ENCODE data around the gene GTSE1.
"Not testable (repeated sequence)": the region's sequence is repeated elsewhere in the genome, so short reads cannot be mapped to it uniquely, and the experiment has no call there.

The GTSE1 gene

DNA sequence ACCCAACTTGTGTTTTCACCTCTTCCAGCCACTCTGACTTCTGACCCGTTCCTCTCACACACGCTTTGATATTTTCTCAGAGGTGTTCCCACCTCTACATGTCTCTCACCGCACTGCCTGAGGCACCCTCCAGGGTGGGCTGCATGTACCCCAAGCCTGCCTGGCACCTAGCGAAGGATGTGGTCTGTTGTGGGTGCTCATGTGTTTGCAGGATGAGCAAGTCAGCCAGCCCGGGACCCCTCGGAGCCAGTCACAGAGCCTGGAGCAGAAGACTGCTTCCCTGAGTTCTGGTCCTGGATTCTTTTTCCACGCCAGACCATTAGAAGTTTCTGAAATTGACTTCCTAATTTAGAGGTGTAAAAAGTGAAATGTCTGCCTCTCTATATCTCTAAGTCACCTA lies 3.8 kb downstream of the GTSE1 start:
- no peak overlapping the region for H3K27ac ChIP-seq
- no peak for TF ChIP-seq ZFX (IDR thresholded peaks at IDR 0.05; ENCODE audit: borderline replicate concordance)
- TF ChIP-seq, protein P1, sequence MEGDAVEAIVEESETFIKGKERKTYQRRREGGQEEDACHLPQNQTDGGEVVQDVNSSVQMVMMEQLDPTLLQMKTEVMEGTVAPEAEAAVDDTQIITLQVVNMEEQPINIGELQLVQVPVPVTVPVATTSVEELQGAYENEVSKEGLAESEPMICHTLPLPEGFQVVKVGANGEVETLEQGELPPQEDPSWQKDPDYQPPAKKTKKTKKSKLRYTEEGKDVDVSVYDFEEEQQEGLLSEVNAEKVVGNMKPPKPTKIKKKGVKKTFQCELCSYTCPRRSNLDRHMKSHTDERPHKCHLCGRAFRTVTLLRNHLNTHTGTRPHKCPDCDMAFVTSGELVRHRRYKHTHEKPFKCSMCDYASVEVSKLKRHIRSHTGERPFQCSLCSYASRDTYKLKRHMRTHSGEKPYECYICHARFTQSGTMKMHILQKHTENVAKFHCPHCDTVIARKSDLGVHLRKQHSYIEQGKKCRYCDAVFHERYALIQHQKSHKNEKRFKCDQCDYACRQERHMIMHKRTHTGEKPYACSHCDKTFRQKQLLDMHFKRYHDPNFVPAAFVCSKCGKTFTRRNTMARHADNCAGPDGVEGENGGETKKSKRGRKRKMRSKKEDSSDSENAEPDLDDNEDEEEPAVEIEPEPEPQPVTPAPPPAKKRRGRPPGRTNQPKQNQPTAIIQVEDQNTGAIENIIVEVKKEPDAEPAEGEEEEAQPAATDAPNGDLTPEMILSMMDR (IDR thresholded peaks at IDR 0.05): no peak

DNA sequence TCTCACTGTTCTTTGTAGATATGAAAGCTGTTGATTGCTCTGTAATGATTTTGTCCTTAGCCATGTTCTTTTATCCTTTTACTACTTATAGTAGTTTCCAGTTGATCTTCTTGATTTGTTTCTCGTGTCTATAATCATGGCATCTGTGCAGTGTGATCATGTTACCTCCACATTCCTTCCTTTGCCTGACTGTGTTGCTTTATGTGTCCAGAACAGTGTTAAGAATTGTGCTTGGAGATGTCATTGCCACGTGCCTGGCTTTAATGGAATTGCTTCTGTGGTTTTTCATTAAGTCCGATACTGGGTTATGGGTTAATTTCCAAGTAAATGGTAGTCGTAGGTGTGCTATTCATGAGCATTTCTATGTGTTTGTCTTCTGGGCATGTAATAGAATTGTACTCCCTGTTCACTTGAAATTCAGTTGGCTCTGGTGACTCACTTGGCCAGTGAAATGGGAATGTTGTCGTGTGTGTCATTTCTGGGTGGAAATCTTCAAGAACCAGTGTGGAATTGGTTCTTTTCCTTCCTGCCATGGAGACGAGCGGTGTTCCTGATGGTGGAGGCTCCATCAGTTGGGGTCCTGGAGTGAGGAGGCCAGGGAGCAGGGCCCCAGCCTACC lies 6.8 kb downstream of the GTSE1 start:
- H3K27ac ChIP-seq: no peak overlapping the region
- TF ChIP-seq, protein P1 (IDR thresholded peaks at IDR 0.05): no peak
- no peak for TF ChIP-seq ZFX (IDR thresholded peaks at IDR 0.05; ENCODE audit: borderline replicate concordance)

DNA sequence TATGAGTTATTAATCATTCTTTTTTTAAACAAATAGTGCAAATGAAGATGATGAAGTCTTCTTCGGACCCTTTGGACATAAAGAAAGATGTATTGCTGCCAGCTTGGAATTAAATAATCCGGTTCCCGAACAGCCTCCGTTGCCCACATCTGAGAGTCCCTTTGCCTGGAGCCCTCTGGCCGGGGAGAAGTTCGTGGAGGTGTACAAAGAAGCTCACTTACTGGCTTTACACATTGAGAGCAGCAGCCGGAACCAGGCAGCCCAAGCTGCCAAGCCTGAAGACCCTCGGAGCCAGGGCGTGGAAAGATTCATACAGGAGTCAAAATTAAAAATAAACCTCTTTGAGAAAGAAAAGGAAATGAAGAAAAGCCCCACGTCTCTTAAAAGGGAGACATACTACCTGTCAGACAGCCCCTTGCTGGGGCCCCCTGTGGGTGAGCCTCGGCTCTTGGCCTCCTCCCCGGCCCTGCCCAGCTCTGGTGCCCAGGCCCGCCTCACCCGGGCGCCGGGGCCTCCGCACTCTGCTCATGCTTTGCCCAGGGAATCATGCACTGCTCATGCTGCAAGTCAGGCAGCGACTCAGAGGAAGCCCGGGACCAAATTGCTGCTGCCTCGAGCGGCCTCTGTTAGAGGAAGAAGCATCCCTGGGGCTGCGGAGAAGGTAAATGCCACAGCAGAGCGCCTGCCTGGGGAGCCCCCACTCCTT lies 11.8 kb downstream of the GTSE1 start:
- H3K27ac ChIP-seq: no peak overlapping the region
- no peak for TF ChIP-seq ZFX (IDR thresholded peaks at IDR 0.05; ENCODE audit: borderline replicate concordance)
- TF ChIP-seq, protein P1 (IDR thresholded peaks at IDR 0.05): no peak

DNA sequence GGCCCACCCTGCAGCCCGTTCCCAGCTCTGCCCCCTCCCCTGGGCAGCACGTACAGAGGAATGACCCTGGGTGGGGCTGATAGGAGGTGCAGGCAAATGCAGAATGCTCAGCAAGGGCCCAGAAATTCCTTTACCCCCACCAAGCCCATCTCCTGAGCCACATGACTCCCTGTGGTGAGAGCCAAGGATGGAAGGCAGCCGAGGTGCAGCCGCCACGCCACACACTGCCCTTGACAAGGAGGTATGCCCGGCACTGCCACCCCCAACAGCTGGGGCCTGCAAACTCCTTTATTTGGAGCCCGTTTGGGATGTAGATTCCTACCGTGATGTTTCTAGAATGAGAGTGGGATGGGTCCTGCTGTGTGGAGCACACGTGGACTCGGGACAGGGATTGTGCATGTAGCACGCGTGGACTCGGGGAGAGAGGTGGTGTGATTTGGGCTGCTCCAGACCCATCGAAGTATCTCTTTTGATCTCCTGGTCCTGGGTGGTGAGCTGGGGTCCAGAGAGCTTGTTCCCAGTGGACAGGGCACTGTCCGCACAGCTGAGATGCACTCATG lies 12.9 kb downstream of the GTSE1 start:
- no peak for TF ChIP-seq ZFX (IDR thresholded peaks at IDR 0.05; ENCODE audit: borderline replicate concordance)
- TF ChIP-seq, protein P1 (IDR thresholded peaks at IDR 0.05): no peak
- no peak overlapping the region for H3K27ac ChIP-seq

DNA sequence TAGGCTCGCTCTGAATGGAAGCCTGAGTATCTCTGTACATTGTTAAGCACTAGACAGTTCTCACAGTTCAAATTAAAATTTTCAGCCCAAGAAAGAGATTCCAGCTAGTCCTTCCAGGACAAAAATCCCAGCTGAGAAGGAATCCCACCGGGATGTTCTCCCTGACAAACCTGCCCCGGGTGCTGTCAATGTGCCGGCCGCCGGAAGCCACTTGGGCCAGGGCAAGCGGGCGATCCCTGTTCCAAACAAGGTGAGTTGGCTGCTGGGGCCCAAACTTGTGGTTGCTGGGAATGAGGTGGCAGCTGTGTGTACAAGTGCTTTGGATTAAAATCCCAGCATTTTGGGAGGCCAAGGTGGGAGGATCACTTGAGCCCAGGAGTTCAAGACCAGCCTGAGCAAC lies 15.4 kb downstream of the GTSE1 start:
- H3K27ac ChIP-seq: no peak overlapping the region
- TF ChIP-seq, protein P1 (IDR thresholded peaks at IDR 0.05): no peak
- TF ChIP-seq ZFX (IDR thresholded peaks at IDR 0.05; ENCODE audit: borderline replicate concordance): no peak

DNA sequence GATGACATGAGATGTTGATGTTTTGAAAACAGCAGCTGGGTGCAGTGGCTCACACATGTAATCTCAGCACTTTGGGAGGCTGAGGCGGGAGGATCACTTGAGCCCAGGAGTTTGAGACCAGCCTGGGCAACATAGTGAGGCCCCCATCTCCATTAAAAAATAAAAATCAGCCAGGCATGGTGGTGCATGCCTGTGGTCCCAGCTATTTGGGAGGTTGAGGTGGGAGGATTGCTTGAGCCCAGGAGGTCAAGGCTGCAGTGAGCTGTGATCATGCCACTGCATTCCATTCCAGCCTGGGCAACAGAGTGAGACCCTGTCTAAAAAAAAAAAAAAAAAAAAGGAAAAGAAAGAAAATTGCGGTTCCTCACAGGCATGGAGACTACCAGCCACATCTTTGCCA lies 16.2 kb downstream of the GTSE1 start:
- H3K27ac ChIP-seq: not testable (repeated sequence)

DNA sequence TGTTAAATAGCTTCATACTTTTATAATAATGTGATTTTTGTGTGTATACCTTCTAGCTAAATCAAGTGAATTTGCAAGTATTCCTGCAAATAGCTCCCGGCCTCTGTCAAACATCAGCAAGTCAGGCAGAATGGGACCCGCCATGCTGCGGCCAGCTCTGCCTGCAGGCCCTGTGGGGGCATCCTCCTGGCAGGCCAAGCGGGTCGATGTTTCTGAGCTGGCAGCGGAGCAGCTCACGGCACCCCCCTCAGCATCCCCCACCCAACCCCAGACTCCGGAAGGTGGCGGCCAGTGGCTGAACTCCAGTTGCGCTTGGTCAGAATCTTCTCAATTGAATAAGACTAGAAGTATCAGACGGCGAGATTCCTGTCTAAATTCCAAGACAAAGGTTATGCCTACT lies 19.3 kb downstream of the GTSE1 start:
- no peak for TF ChIP-seq ZFX (IDR thresholded peaks at IDR 0.05; ENCODE audit: borderline replicate concordance)
- TF ChIP-seq, protein P1 (IDR thresholded peaks at IDR 0.05): no peak
- H3K27ac ChIP-seq: no peak overlapping the region
